ENCODE measurements around the gene CACNA1D. TPM values are rescaled to one million over a fixed set of nuclear protein-coding genes. Genes with fewer than 3 reads are reported as not detected.

CACNA1D gene
- total and polyA plus RNA-seq, 2 donors (not counting 1 experiment from before 2014, with no cell fraction given): 0.17 to 0.37 TPM

GRCh38 chr3:53711387-53711786 is 217.0 kb downstream of the CACNA1D start:
- no peaks in the 10 kb centered on the region for H3K27me3 ChIP-seq (ENCODE audit: control insufficient read depth, insufficient read depth, low read length)
- no peaks in the 10 kb centered on the region for H3K36me3 ChIP-seq (ENCODE audit: control insufficient read depth, insufficient read depth, low read length)
- DNase-seq (ENCODE audit: low read depth in 2 of 2): no peak
- H3K9ac ChIP-seq (ENCODE audit: insufficient read depth, low read length): no peak overlapping the region
- no peaks in the 10 kb centered on the region for H3K79me2 ChIP-seq (ENCODE audit: control insufficient read depth, insufficient read depth, low read length)
- no peaks in the 10 kb centered on the region for H4K20me1 ChIP-seq (ENCODE audit: control insufficient read depth, extremely low read depth, insufficient read depth, low read length)
- no peaks in the 10 kb centered on the region for H3K9me3 ChIP-seq (ENCODE audit: control insufficient read depth, insufficient read depth, low read depth, low read length)
- no peak overlapping the region for H3K27ac ChIP-seq (ENCODE audit: insufficient read depth, low read length)
- no peak overlapping the region for H2AFZ ChIP-seq (ENCODE audit: low read length)
- H3K4me1 ChIP-seq (ENCODE audit: control insufficient read depth, extremely low read depth, insufficient read depth, low read length): no peaks in the 10 kb centered on the region
- TF ChIP-seq EZH2 (IDR thresholded peaks at IDR 0.05; ENCODE audit: low read length, missing control alignments): no peak
- H3K4me2 ChIP-seq (ENCODE audit: extremely low read depth, insufficient read depth, low read length): no peak overlapping the region
- no peak overlapping the region for H3K4me3 ChIP-seq (replicated peaks in 1 of 4; ENCODE audit: control extremely low read depth in 1 of 4, insufficient read depth in 1 of 4, low read depth in 3 of 4, low read length in 4 of 4)

GRCh38 chr3:53712817-53713388 is 218.5 kb downstream of the CACNA1D start:
- no peaks in the 10 kb centered on the region for H3K9me3 ChIP-seq (ENCODE audit: control insufficient read depth, insufficient read depth, low read depth, low read length)
- no peaks in the 10 kb centered on the region for H4K20me1 ChIP-seq (ENCODE audit: control insufficient read depth, extremely low read depth, insufficient read depth, low read length)
- no peak overlapping the region for H3K9ac ChIP-seq (ENCODE audit: insufficient read depth, low read length)
- no peak overlapping the region for H3K27ac ChIP-seq (ENCODE audit: insufficient read depth, low read length)
- H3K79me2 ChIP-seq (ENCODE audit: control insufficient read depth, insufficient read depth, low read length): no peaks in the 10 kb centered on the region
- no peak overlapping the region for H3K4me2 ChIP-seq (ENCODE audit: extremely low read depth, insufficient read depth, low read length)
- TF ChIP-seq EZH2 (IDR thresholded peaks at IDR 0.05; ENCODE audit: low read length, missing control alignments) (no peak), CTCF (conservative IDR thresholded peaks at IDR 0.05 in 1 of 2, IDR thresholded peaks at IDR 0.05 in 1 of 2; ENCODE audit: low read depth in 1 of 2, low read length in 2 of 2) (no peak)
- H3K27me3 ChIP-seq (ENCODE audit: control insufficient read depth, insufficient read depth, low read length): no peaks in the 10 kb centered on the region
- H3K4me3 ChIP-seq (replicated peaks in 1 of 4; ENCODE audit: control extremely low read depth in 1 of 4, insufficient read depth in 1 of 4, low read depth in 3 of 4, low read length in 4 of 4): no peak overlapping the region
- H3K36me3 ChIP-seq (ENCODE audit: control insufficient read depth, insufficient read depth, low read length): no peaks in the 10 kb centered on the region
- H2AFZ ChIP-seq (ENCODE audit: low read length): no peak overlapping the region
- no peaks in the 10 kb centered on the region for H3K4me1 ChIP-seq (ENCODE audit: control insufficient read depth, extremely low read depth, insufficient read depth, low read length)
- DNase-seq (ENCODE audit: low read depth in 2 of 2): no peak

GRCh38 chr3:53713626-53714025 is 219.2 kb downstream of the CACNA1D start:
- no peak for DNase-seq (ENCODE audit: low read depth in 2 of 2)
- TF ChIP-seq EZH2 (IDR thresholded peaks at IDR 0.05; ENCODE audit: low read length, missing control alignments): no peak
- TF ChIP-seq CTCF (conservative IDR thresholded peaks at IDR 0.05 in 1 of 2, IDR thresholded peaks at IDR 0.05 in 1 of 2; ENCODE audit: low read depth in 1 of 2, low read length in 2 of 2): no peak
- Histone ChIP-seq H3K4me2 (ENCODE audit: extremely low read depth, insufficient read depth, low read length) (no peak overlapping the region), H3K27me3 (ENCODE audit: control insufficient read depth, insufficient read depth, low read length) (no peaks in the 10 kb centered on the region), H4K20me1 (ENCODE audit: control insufficient read depth, extremely low read depth, insufficient read depth, low read length) (no peaks in the 10 kb centered on the region), H3K9ac (ENCODE audit: insufficient read depth, low read length) (no peak overlapping the region), H3K27ac (ENCODE audit: insufficient read depth, low read length) (no peak overlapping the region), H3K4me1 (ENCODE audit: control insufficient read depth, extremely low read depth, insufficient read depth, low read length) (no peaks in the 10 kb centered on the region), H2AFZ (ENCODE audit: low read length) (no peak overlapping the region), H3K36me3 (ENCODE audit: control insufficient read depth, insufficient read depth, low read length) (no peaks in the 10 kb centered on the region), H3K4me3 (replicated peaks in 1 of 4; ENCODE audit: control extremely low read depth in 1 of 4, insufficient read depth in 1 of 4, low read depth in 3 of 4, low read length in 4 of 4) (no peak overlapping the region), H3K79me2 (ENCODE audit: control insufficient read depth, insufficient read depth, low read length) (no peaks in the 10 kb centered on the region), H3K9me3 (ENCODE audit: control insufficient read depth, insufficient read depth, low read depth, low read length) (no peaks in the 10 kb centered on the region)
